NB4 (cell line): ENCODE measurements around the gene CAMK2B.

Experiments used
- POLR2A ChIP-seq: IDR thresholded peaks from 2 replicates; pipeline ENCODE4 v1.6.1; 2011; ENCODE audit warnings: mild to moderate bottlenecking; ENCODE audit not compliant: insufficient read length; ENCODE audit errors: extremely low read depth
- TF ChIP-seq, protein P1 (sequence below): IDR thresholded peaks from one replicate; pipeline ENCODE4 v1.5.1; 2012; ENCODE audit warnings: low read depth, low read length

DNA sequence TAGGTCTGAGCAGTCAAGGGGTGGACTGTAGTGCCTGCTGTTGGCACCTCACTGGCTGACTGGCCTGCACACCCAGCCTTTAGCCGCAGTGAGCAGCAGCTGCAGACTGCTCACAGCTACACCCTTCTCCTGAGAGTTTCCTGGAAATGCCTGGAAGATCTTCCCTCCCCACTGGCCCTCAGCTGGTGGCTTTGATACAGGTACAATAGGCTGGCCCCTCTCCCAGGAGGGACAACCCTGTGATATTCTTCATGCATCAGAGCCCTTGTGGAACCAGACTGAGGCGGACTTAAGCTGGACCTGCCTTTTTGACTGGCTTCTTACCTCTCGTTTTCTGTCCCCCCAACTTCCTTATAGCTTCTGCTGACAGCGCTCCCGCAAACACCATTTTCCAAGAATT is 142.6 kb downstream of the CAMK2B start:
- TF ChIP-seq, protein P1, sequence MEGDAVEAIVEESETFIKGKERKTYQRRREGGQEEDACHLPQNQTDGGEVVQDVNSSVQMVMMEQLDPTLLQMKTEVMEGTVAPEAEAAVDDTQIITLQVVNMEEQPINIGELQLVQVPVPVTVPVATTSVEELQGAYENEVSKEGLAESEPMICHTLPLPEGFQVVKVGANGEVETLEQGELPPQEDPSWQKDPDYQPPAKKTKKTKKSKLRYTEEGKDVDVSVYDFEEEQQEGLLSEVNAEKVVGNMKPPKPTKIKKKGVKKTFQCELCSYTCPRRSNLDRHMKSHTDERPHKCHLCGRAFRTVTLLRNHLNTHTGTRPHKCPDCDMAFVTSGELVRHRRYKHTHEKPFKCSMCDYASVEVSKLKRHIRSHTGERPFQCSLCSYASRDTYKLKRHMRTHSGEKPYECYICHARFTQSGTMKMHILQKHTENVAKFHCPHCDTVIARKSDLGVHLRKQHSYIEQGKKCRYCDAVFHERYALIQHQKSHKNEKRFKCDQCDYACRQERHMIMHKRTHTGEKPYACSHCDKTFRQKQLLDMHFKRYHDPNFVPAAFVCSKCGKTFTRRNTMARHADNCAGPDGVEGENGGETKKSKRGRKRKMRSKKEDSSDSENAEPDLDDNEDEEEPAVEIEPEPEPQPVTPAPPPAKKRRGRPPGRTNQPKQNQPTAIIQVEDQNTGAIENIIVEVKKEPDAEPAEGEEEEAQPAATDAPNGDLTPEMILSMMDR, result no peak
- no peak for TF ChIP-seq POLR2A
